AG04450 (cell line): ENCODE data around the gene TTC22. TPM values are rescaled to one million over a fixed set of nuclear protein-coding genes. Genes with fewer than 3 reads are reported as not detected.
"Not testable (repeated sequence)": the region's sequence is repeated elsewhere in the genome, so short reads cannot be mapped to it uniquely, and the experiment has no call there.

ENCODE experiments used
- CTCF ChIA-PET: fragments of 300-600, 350-600 bp; formaldehyde crosslinking; extraction: SDS; loops from one replicate; lab custom pipeline; 2022; ENCODE audit warnings: antibody characterized with exemption, inconsistent platforms; lab: Charles Lee
- POLR2A ChIA-PET: fragments of 350-600 bp; formaldehyde crosslinking; extraction: SDS; loops from one replicate; lab custom pipeline; 2021; ENCODE audit warnings: antibody characterized with exemption, inconsistent platforms; lab: Yijun Ruan, JAX
- DNase-seq: peaks from one replicate; pipeline ENCODE4 v3.0.0-alpha.2; 2011; ENCODE audit warnings: low read depth, low spot score
- H3K27ac ChIP-seq: one replicate; pipeline ENCODE4 v1.5.1; 2012; ENCODE audit warnings: low read depth, low read length, control low read depth
- H3K27me3 ChIP-seq: one replicate; pipeline ENCODE4 v1.6.0; 2012; ENCODE audit warnings: low read length; ENCODE audit not compliant: control insufficient read depth, insufficient read depth
- H3K4me3 ChIP-seq: 2 replicates; pipeline ENCODE4 v1.5.1; 2011; ENCODE audit warnings: mild to moderate bottlenecking, low read depth, low read length, control low read depth
- H3K9me3 ChIP-seq: 2 replicates; pipeline ENCODE4 v1.5.1; 2012; ENCODE audit warnings: low read length; ENCODE audit not compliant: control insufficient read depth, insufficient read depth
- polyA plus RNA-seq: library from polyadenylated mRNA; depleted of rRNA; stranded (reverse); fragments of >200 nt; gene quantifications from 2 replicates; pipeline ENCODE4 v1.2.3, GENCODE V29; 2011
- TF ChIP-seq, protein P1 (sequence below): IDR thresholded peaks from 2 replicates; pipeline ENCODE4 v1.5.1; 2011; ENCODE audit warnings: low read depth, low read length, control low read depth, inconsistent platforms

Gene TTC22
- polyA plus RNA-seq, 1 experiment = not detected

DNA sequence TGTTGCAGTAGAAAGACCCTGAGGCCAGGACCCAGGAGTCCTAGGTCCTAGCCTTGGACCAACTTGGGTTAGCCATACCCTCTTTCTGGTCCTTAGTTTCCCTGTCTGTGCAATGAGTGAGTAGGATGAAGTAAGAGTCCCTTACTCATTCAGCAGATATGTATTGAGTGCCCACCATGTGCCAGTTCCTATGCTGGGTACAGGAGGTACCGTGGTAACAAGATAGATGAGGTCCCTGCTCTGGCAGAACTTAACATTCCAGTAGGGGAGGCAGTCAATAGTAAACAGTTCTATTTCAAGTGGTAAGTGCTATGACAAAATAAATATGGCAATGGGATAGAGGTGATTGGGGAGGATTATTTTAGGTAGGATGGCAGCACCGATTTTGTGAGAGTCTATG is 18.5 kb downstream of the TTC22 start:
- DNase-seq = no peak
- peaks cover 50% of the 10 kb centered on the region for H3K27me3 ChIP-seq
- TF ChIP-seq, protein P1, sequence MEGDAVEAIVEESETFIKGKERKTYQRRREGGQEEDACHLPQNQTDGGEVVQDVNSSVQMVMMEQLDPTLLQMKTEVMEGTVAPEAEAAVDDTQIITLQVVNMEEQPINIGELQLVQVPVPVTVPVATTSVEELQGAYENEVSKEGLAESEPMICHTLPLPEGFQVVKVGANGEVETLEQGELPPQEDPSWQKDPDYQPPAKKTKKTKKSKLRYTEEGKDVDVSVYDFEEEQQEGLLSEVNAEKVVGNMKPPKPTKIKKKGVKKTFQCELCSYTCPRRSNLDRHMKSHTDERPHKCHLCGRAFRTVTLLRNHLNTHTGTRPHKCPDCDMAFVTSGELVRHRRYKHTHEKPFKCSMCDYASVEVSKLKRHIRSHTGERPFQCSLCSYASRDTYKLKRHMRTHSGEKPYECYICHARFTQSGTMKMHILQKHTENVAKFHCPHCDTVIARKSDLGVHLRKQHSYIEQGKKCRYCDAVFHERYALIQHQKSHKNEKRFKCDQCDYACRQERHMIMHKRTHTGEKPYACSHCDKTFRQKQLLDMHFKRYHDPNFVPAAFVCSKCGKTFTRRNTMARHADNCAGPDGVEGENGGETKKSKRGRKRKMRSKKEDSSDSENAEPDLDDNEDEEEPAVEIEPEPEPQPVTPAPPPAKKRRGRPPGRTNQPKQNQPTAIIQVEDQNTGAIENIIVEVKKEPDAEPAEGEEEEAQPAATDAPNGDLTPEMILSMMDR = no peak
- ChIA-PET POLR2A (no interaction called here), CTCF (no interaction called here)
- no peak overlapping the region for H3K4me3 ChIP-seq
- no peaks in the 10 kb centered on the region for H3K9me3 ChIP-seq
- no peak overlapping the region for H3K27ac ChIP-seq

DNA sequence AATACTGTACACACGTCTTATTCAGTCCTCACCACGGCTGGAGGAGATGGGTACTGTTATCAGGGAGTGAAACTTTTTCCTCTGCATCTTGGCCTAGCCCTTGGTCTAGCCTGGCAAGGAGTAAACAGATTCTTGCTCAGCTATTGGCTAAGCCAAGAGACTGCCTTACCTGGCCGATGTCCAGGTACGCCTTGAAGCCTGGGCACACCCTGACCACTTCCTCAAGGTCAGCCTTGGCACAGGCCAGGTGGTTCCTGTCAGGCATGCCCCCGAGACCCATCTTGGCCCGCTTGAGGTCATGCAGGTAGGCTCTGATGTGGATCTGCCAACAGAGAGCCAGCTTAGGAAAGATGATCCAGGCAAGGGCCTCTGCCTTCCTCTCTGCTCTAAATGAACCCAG is 19.0 kb downstream of the TTC22 start:
- TF ChIP-seq, protein P1 = no peak
- CTCF ChIA-PET = no interaction called here

DNA sequence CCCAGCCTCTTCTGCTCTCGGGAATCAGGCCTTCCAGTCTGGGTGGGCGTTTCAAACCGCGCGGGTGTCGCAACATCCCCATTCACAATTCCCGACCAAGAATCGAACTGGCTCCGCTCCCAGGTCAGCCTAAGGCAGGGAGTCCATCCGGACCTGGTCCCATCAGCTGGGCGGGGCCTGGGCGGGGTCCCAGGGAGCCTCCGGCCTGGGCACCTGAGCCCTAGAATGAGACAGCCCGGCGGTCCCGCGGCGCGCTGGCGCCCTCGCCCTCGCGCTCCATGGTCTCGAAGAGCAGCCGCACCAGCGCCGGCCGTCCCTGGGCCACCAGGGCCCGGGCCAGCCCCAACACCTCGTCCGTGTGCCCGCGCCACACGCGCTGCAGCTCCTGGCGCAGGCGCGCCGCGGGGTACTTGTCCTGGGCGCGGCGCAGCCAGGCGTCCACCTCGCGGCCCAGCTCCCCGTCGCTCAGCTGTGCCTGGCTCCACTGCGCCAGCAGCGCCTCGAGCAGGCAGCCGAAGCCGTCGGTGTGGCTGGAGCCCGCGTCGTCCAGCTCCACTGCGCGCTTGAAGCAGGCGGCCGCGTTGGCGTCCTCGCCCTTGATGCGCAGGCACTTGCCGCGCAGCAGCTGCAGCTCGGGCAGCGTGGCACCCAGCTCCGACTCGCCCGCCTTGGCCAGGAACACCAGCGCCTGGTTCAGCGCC is 19.9 kb downstream of the TTC22 start:
- Histone ChIP-seq H3K27me3 (peaks cover 54% of the 10 kb centered on the region), H3K4me3 (no peak overlapping the region), H3K9me3 (no peaks in the 10 kb centered on the region), H3K27ac (no peak overlapping the region)
- ChIA-PET POLR2A (no interaction called here), CTCF (interaction anchor here (0.9 kb wide), 1 partner anchor 11 kb away, joined by 3 read pairs; no protein-coding TSS in a partner anchor)
- DNase-seq = no peak
- TF ChIP-seq, protein P1 = no peak

More for the DNA sequence above, 19.0 kb downstream of the TTC22 start:
- no peak for DNase-seq
- Histone ChIP-seq H3K27me3 (peaks cover 49% of the 10 kb centered on the region), H3K9me3 (no peaks in the 10 kb centered on the region), H3K4me3 (no peak overlapping the region), H3K27ac (no peak overlapping the region)
- POLR2A ChIA-PET = no interaction called here

DNA sequence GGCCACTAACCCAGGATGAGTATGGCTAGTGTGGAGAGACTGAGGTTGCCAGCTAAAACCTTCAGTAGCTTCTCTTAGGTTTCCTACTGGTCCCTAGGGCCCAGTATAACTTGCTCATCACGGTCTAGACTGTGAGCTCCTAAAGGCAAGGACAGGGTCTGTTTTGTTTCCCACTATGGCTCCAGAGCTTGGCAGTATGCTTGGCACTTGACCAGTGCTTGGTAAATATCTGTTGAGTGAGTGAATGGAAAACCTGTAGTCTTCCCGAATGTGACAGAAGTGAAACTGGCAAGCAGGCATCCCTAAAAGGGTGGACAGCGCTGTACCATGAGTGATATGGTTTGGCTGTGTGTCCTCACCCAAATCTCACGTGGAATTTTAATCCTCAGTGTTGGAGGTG is 23.7 kb downstream of the TTC22 start:
- Histone ChIP-seq H3K27me3 (peaks cover 41% of the 10 kb centered on the region), H3K4me3 (no peak overlapping the region), H3K27ac (no peak overlapping the region), H3K9me3 (no peaks in the 10 kb centered on the region)
- TF ChIP-seq, protein P1 = no peak
- POLR2A ChIA-PET = no interaction called here
- no peak for DNase-seq
- CTCF ChIA-PET = no interaction called here

DNA sequence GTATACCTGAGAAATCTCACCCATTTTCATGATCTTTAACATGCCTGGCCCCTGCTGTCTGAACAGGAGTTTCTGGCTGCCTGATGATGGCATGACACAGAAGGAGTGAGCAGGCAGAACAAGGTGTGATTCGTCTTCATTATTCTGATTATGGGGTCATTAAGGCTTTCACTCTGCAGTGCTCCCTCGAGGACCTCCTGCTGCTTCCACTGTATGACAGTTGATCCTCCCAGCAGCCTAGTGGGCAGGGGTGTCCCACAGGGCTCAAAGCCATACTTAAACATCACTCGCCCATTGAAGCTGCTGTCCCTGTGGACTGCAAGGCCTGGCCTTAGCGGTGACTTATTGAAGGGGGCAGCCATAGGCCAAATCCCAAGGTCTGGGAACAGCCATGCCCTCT is 24.1 kb downstream of the TTC22 start:
- Histone ChIP-seq H3K4me3 (no peak overlapping the region), H3K27ac (no peak overlapping the region), H3K27me3 (peaks cover 37% of the 10 kb centered on the region), H3K9me3 (no peaks in the 10 kb centered on the region; the same call in 1 of the 2 replicates)
- POLR2A ChIA-PET = no interaction called here
- CTCF ChIA-PET = no interaction called here
- TF ChIP-seq, protein P1 = no peak
- no peak for DNase-seq

DNA sequence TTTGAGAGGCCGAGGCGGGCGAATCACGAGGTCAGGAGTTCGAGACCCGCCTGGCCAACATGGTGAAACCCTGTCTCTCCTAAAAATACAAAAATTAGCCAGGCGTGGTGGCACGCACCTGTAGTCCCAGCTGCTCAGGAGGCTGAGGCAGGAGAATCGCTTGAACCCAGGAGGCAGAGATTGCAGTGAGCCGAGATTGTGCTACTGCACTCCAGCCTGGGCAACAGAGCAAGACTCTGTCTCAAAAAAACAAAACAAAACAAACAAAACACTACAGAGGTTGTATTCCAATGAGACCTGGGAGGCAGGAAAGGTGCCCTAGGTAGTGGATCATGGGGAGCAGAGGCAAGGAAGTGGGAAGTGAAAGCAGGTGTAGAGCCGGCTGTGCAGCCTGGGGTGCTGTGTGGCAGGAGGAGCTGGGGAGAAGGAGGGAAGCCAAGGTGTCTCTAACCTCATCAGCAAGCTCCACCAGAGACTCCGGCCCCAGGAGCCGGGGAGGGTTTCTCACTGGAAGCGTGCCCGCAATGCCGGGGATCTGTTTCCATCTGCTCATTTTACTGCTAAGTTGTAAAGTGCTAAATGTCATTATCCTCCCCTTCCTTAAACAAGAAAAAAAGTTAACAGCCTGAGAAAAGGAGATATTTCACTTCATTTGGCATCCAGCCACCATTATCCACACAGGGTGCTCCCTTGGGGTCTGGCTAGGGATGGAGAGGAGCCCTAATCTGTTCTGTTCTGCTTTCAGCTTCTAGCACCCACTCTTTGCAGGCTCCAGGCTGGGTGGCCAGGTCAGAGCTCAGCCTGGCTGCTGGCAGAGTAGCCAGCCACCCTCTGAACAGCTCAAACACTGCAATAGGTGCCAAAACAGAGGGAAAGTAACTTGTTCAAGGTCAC is 25.0 kb downstream of the TTC22 start:
- H3K27me3 ChIP-seq = peaks cover 32% of the 10 kb centered on the region
- CTCF ChIA-PET = interaction anchor here (0.6 kb wide), 1 partner anchor 64 kb away, joined by 10 read pairs; no protein-coding TSS in a partner anchor
- DNase-seq, POLR2A ChIA-PET, H3K27ac ChIP-seq, H3K9me3 ChIP-seq, H3K4me3 ChIP-seq: not testable (repeated sequence)
